ENCODE results near the gene ANO8.

The ANO8 gene

GRCh38 chr19:17337675-17338432 lies 3.2 kb upstream of the ANO8 start:
- DNase-seq (ENCODE audit: extremely low spot score) = peak; percentile 44
- no peak for TF ChIP-seq BHLHE40 (IDR thresholded peaks at IDR 0.05; ENCODE audit: borderline replicate concordance)
- TF ChIP-seq ZNF384 (IDR thresholded peaks at IDR 0.05) = no peak
- peak; percentile 78; the same call in 1 of the 2 replicates for TF ChIP-seq HDGF (IDR thresholded peaks at IDR 0.05; ENCODE audit: borderline replicate concordance)
- POLR2A ChIA-PET = interaction anchor here (1.0 to 9.3 kb wide), 3 partner anchors 30 to 51 kb away, joined by 3 to 107 read pairs (median 8); partner anchors contain the start of genes DDA1 and MRPL34
- CTCF ChIA-PET = no interaction called here

DNA sequence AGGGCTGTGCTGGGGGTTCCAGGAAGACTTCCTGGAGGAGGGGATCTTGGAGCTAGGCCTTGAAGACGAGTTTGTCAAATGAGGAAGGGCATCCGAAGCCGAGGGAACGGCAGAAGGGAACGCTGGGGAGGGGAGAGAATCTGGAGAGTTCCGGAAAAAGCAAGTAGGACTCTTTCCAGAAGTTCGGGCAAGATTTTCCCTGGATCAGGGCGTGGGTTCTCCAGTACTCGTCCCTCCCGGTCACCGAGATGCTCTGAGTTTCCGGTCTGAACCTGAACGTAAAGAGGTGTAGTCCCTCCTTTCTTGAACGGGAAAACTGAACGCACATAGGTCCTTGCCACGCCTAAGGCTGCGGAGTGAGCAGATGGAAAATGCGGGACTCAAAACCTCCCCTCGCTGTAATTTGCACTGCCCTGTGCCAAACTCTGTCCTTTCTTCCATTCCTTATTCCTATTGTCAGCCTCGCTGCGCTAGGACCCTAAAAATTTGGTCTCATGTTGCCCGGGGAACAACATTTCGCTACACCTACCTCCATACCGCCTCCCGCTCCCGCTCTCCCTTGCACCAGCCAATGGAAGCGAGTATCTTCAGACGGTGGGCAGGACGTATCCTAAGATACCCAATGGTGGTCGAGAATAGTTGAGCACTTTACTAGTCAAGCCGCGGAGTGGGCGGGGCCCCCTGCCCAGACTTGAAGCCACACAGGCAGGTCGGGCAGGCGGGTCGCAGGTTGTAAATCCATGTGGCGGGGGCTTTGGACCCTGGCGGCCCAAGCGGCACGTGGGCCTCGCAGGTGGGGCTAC lies 2.4 kb upstream of the ANO8 start, which contains the start of gene GTPBP3:
TSS of gene GTPBP3 (plus strand) at position 682 of the 803 bp plus-strand sequence. CDS start at position 741, 59 bp downstream.
- peak; percentile 96; the same call in 1 of the 2 replicates for TF ChIP-seq CTBP1 (IDR thresholded peaks at IDR 0.05; ENCODE audit: borderline replicate concordance)
- peak; percentile 54; the same call in 1 of the 2 replicates for TF ChIP-seq ARNT (IDR thresholded peaks at IDR 0.05)
- TF ChIP-seq FOXM1 (IDR thresholded peaks at IDR 0.05; ENCODE audit: borderline replicate concordance) = peak; percentile 80
- TF ChIP-seq, protein P1, sequence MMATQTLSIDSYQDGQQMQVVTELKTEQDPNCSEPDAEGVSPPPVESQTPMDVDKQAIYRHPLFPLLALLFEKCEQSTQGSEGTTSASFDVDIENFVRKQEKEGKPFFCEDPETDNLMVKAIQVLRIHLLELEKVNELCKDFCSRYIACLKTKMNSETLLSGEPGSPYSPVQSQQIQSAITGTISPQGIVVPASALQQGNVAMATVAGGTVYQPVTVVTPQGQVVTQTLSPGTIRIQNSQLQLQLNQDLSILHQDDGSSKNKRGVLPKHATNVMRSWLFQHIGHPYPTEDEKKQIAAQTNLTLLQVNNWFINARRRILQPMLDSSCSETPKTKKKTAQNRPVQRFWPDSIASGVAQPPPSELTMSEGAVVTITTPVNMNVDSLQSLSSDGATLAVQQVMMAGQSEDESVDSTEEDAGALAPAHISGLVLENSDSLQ (IDR thresholded peaks at IDR 0.05) = peak; percentile 82
- TF ChIP-seq HDGF (IDR thresholded peaks at IDR 0.05; ENCODE audit: borderline replicate concordance) = no peak
- peak; percentile 99 for TF ChIP-seq L3MBTL2 (conservative IDR thresholded peaks at IDR 0.05)
- TF ChIP-seq LEF1 (IDR thresholded peaks at IDR 0.05; ENCODE audit: borderline replicate concordance) = no peak
- TF ChIP-seq TARDBP (IDR thresholded peaks at IDR 0.05) = no peak
- peak; percentile 92; the same call in 1 of the 2 replicates for TF ChIP-seq SP1 (IDR thresholded peaks at IDR 0.05)
- peak; percentile 98 for DNase-seq (ENCODE audit: extremely low spot score)
- POLR2A ChIA-PET = interaction anchor here (1.0 to 9.3 kb wide), 5 partner anchors 8 to 52 kb away, joined by 3 to 107 read pairs (median 6); partner anchors contain the start of genes DDA1 and MRPL34
- CTCF ChIA-PET = no interaction called here

DNA sequence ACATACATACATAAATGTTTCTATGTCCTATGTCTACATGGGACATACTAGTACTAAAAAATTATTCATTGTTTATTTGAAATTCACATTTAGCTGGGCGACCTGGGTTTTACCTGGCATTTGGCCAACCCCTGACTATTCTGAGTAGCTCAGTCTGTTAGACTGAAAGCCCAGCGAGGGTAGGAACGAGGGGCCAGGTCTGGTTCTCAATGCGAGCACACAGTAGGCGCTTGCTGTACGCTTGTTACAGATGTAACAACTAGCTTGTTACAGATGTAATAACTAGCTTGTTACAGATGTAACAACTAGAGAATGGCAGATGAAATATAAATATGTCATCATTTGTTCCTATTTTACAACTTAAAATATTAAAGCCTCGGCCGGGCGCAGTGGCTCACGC lies 920 bp upstream of the ANO8 start:
- no peak for DNase-seq (ENCODE audit: extremely low spot score)
- TF ChIP-seq CTBP1 (IDR thresholded peaks at IDR 0.05; ENCODE audit: borderline replicate concordance) = no peak
- ChIA-PET CTCF (interaction anchor here (0.5 to 1.3 kb wide), 5 partner anchors 10 to 54 kb away, joined by 3 to 6 read pairs (median 4); no protein-coding TSS in a partner anchor), POLR2A (interaction anchor here (0.6 to 9.3 kb wide), 4 partner anchors 10 to 720 kb away, joined by 3 to 107 read pairs (median 5); partner anchors contain the start of genes DDA1 and MRPL34)

GRCh38 chr19:17333611-17334413 lies 843 bp downstream of the ANO8 start:
- POLR2A ChIA-PET = interaction anchor here (1.1 to 9.3 kb wide), 6 partner anchors 9 to 118 kb away, joined by 3 to 107 read pairs (median 6); partner anchors contain the start of genes DDA1, MRPL34 and USE1
- CTCF ChIA-PET = interaction anchor here (1.5 to 2.0 kb wide), 2 partner anchors 29 to 60 kb away, joined by 4 to 6 read pairs; partner anchors contain the start of genes CCDC194 and MRPL34
- no peak for TF ChIP-seq SP1 (IDR thresholded peaks at IDR 0.05)
- no peak for TF ChIP-seq ARNT (IDR thresholded peaks at IDR 0.05)
- no peak for TF ChIP-seq CTBP1 (IDR thresholded peaks at IDR 0.05; ENCODE audit: borderline replicate concordance)
- no peak for TF ChIP-seq FOXK2 (IDR thresholded peaks at IDR 0.05)
- no peak for TF ChIP-seq FOXM1 (IDR thresholded peaks at IDR 0.05; ENCODE audit: borderline replicate concordance)
- DNase-seq (ENCODE audit: extremely low spot score) = no peak

DNA sequence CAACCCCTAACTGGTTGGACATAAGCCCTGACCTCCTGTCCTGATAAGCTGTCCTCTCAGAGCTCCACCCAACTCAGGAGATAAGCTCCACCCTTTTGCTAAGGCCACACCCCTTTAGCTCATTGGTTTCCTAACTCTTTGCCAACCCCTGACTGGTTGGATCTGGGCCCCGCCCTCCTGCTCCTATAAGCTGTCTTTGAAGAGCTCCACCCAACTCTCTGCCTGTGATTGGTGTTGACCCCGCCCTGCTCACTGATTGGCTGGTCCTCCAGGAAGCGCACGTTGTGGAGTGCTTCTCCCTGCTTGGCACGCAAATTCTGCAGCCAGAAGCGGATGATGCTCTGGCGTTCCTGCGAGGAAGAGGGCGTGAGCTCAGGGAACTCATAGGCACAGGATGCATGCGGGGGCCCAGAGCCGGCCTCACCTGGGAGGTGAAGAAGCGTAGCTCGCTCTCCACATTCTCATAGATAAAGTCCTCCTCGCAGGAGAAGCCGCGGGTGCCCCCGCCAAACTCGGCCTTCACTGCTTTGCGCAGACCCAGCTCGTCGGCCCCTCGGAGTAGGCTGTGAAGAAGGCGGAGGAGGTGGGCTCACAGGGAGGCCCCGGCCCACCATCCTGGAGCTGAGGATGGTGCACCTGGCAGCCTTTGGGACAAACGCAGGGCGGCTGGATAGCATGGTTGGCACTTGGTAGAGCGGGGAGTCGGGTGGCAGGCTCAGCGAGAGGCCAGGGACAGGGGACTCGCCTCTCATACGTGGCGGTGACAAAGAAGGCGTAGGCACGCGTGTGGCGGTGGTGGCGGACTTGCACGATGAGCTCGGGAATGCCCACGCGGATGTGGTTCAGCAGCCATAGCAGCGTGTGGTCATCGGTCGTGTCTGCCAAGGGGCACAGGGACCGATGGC lies 1.7 kb downstream of the ANO8 start:
- TF ChIP-seq HDGF (IDR thresholded peaks at IDR 0.05; ENCODE audit: borderline replicate concordance) (peak; percentile 100), L3MBTL2 (conservative IDR thresholded peaks at IDR 0.05) (peak; percentile 31), ZNF384 (IDR thresholded peaks at IDR 0.05) (no peak), SP1 (IDR thresholded peaks at IDR 0.05) (peak; percentile 93)
- TF ChIP-seq, protein P1 (IDR thresholded peaks at IDR 0.05) = peak; percentile 83
- CTCF ChIA-PET = interaction anchor here (1.1 to 2.0 kb wide), 2 partner anchors 28 to 40 kb away, joined by 5 to 6 read pairs; partner anchors contain the start of gene MRPL34
- POLR2A ChIA-PET = interaction anchor here (0.6 to 9.3 kb wide), 11 partner anchors 8 to 601 kb away, joined by 3 to 107 read pairs (median 4); partner anchors contain the start of genes DDA1, MRPL34 and USE1
- DNase-seq (ENCODE audit: extremely low spot score) = peak; percentile 95

DNA sequence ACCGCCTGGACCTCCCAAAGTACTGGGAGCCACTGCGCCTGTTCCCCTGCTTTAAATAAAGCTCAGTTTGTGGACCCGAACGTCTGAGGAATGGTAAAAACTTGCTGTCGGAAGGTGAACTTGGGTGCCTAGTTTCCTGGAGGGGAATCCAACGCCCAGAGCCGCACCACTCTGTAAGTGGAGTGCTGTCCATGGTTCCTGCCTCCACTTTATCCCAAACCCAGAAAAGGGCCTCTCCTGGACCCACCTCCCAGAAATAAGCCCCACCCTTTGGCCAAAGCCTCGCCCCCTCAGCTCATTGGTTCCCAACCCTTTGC lies 2.3 kb downstream of the ANO8 start:
- POLR2A ChIA-PET = interaction anchor here (0.6 to 9.3 kb wide), 8 partner anchors 9 to 601 kb away, joined by 3 to 107 read pairs (median 6); partner anchors contain the start of genes DDA1, MRPL34 and USE1
- CTCF ChIA-PET = interaction anchor here (1.1 to 2.0 kb wide), 2 partner anchors 27 to 39 kb away, joined by 5 to 6 read pairs; partner anchors contain the start of gene MRPL34

More for the DNA sequence above, 2.3 kb downstream of the ANO8 start:
- DNase-seq (ENCODE audit: extremely low spot score) = no peak
- TF ChIP-seq NFRKB (IDR thresholded peaks at IDR 0.05) (no peak), FOXK2 (IDR thresholded peaks at IDR 0.05) (no peak), ELF4 (IDR thresholded peaks at IDR 0.05) (no peak), TARDBP (IDR thresholded peaks at IDR 0.05) (no peak), FOXM1 (IDR thresholded peaks at IDR 0.05; ENCODE audit: borderline replicate concordance) (no peak), CTBP1 (IDR thresholded peaks at IDR 0.05; ENCODE audit: borderline replicate concordance) (no peak), ZNF384 (IDR thresholded peaks at IDR 0.05) (no peak), L3MBTL2 (conservative IDR thresholded peaks at IDR 0.05) (no peak), SP1 (IDR thresholded peaks at IDR 0.05) (no peak), ARNT (IDR thresholded peaks at IDR 0.05) (no peak), HDGF (IDR thresholded peaks at IDR 0.05; ENCODE audit: borderline replicate concordance) (no peak; the same call in 1 of the 2 replicates), LEF1 (IDR thresholded peaks at IDR 0.05; ENCODE audit: borderline replicate concordance) (no peak), FOXA1 (IDR thresholded peaks at IDR 0.05) (no peak), SUZ12 (IDR thresholded peaks at IDR 0.05) (no peak), BHLHE40 (IDR thresholded peaks at IDR 0.05; ENCODE audit: borderline replicate concordance) (no peak)
- TF ChIP-seq, protein P1 (IDR thresholded peaks at IDR 0.05) = no peak
